K562 (cell line): ENCODE data around the gene WBP2NL. TPM values are rescaled to one million over a fixed set of nuclear protein-coding genes. Genes with fewer than 3 reads are reported as not detected.

Experiments used
- ATAC-seq: fragments of 200-7000 bp; cut with Tn5 transposase; 3 replicates; pipeline ENCODE4 v1.9.1; 2020; ENCODE audit warnings: moderate library complexity
- BruUV-seq: library from RNA; stranded (reverse); fragments of 400-500 nt; replicated peaks from 2 replicates; lab custom pipeline; 2021; lab: Mats Ljungman, UMichigan
- CTCF ChIA-PET: fragments of 300-600 bp; formaldehyde crosslinking; extraction: SDS; loops from one replicate; lab custom pipeline; 2021; ENCODE audit warnings: low intra/inter-chr PET ratio; lab: Yijun Ruan, JAX
- POLR2A ChIA-PET: fragments of 300-600, 350-650 bp; sonication (Branson Sonifier 250); formaldehyde crosslinking; extraction: SDS; loops from one replicate; lab custom pipeline; 2021; ENCODE audit warnings: antibody characterized with exemption, inconsistent platforms; lab: Yijun Ruan, JAX
- DNase-seq, 4 experiments: peaks; one replicate each; pipeline versions ENCODE4 v3.0.0 to v3.0.0-alpha.2; 2011 to 2018; ENCODE audit warnings: low spot score in 3 of 4, mixed read lengths in 3 of 4; ENCODE audit errors: extremely low read depth in 1 of 4
- FAIRE-seq: peaks from 2 replicates; lab custom pipeline; 2011; peaks lifted over from hg19 to GRCh38; lab: Jason Lieb, UNC
- H2AFZ ChIP-seq: 2 replicates; pipeline ENCODE4 v1.6.0; 2011; ENCODE audit warnings: low read depth, low read length, control low read depth, inconsistent platforms
- H3K27ac ChIP-seq: fragments of 200-600 bp; 3 replicates; pipeline ENCODE4 v1.8.0; 2011; ENCODE audit warnings: low read depth, mild to moderate bottlenecking, control low read depth, inconsistent platforms, low read length, moderate library complexity, mixed read lengths; ENCODE audit errors: extremely low read depth
- H3K27me3 ChIP-seq, 2 experiments: fragments of 300-600 bp in 1 of 2; 2 replicates in 1 of 2; 3 replicates in 1 of 2; pipeline versions ENCODE4 v1.6.0 to v1.8.0; 2011; ENCODE audit warnings: inconsistent platforms in 2 of 2, low read length in 2 of 2, mild to moderate bottlenecking in 1 of 2, mixed read lengths in 1 of 2, moderate library complexity in 1 of 2; ENCODE audit not compliant: control insufficient read depth in 2 of 2, insufficient read depth in 2 of 2
- H3K36me3 ChIP-seq: fragments of 300-600 bp; 3 replicates; pipeline ENCODE4 v1.8.0; 2011; ENCODE audit warnings: mild to moderate bottlenecking, low read length, inconsistent platforms; ENCODE audit not compliant: control insufficient read depth, insufficient read depth
- H3K4me1 ChIP-seq, 2 experiments: fragments of 200-600 bp in 1 of 2; replicated peaks in 1 of 2; 2 replicates in 1 of 2; 3 replicates in 1 of 2; pipeline versions ENCODE4 v1.5.1 to v1.8.0; 2011; ENCODE audit warnings: inconsistent platforms in 2 of 2, low read length in 2 of 2, mild to moderate bottlenecking in 1 of 2, mixed read lengths in 1 of 2, moderate library complexity in 1 of 2; ENCODE audit not compliant: control insufficient read depth in 2 of 2, insufficient read depth in 2 of 2
- H3K4me2 ChIP-seq: 2 replicates; pipeline ENCODE4 v1.6.1; 2011; ENCODE audit warnings: low read length, control low read depth, inconsistent platforms, mixed read lengths; ENCODE audit not compliant: insufficient read depth
- H3K4me3 ChIP-seq: fragments of 200-600 bp; sonication (generic), shearing (Covaris generic); 2 replicates; pipeline ENCODE4 v1.5.1; 2016; ENCODE audit warnings: control low read depth, inconsistent platforms
- H3K79me2 ChIP-seq: fragments of 200-600 bp; 3 replicates; pipeline ENCODE4 v1.8.0; 2011; ENCODE audit warnings: low read length, inconsistent platforms; ENCODE audit not compliant: control insufficient read depth, insufficient read depth
- H3K9ac ChIP-seq, 2 experiments: 2 replicates each; pipeline versions ENCODE4 v1.6.0 to v1.6.1; 2011; ENCODE audit warnings: low read depth in 2 of 2, low read length in 2 of 2, control low read depth in 1 of 2, inconsistent platforms in 1 of 2, mild to moderate bottlenecking in 1 of 2, mixed read lengths in 1 of 2; ENCODE audit not compliant: insufficient read depth in 1 of 2
- H3K9me1 ChIP-seq: one replicate; pipeline ENCODE4 v1.6.0; 2011; ENCODE audit warnings: inconsistent platforms, mild to moderate bottlenecking, low read length, moderate library complexity; ENCODE audit not compliant: control insufficient read depth, insufficient read depth
- H3K9me3 ChIP-seq: replicated peaks from 2 replicates; pipeline ENCODE4 v1.5.1; 2011; ENCODE audit warnings: low read depth, low read length, inconsistent platforms; ENCODE audit not compliant: control insufficient read depth, insufficient read depth
- H4K20me1 ChIP-seq: replicated peaks from 2 replicates; pipeline ENCODE4 v1.6.1; 2011; ENCODE audit warnings: low read length, inconsistent platforms, mixed read lengths; ENCODE audit not compliant: control insufficient read depth, insufficient read depth
- SAP30 ChIP-seq: fragments of 200-600 bp; sonication (generic); IDR thresholded peaks from 2 replicates; pipeline ENCODE4 v1.6.1; 2012; ENCODE audit warnings: borderline replicate concordance, low read depth, mild to moderate bottlenecking, moderate library complexity, low read length, control low read depth, inconsistent platforms; ENCODE audit not compliant: insufficient read depth, poor library complexity, severe bottlenecking
- ZNF3 ChIP-seq: fragments of 250-450 bp; sonication (Bioruptor Pico); IDR thresholded peaks from 2 replicates; pipeline ENCODE4 v1.5.0; 2021; ENCODE audit warnings: mild to moderate bottlenecking, moderate library complexity
- WGBS: fragments of 100-300 bp; shearing (Covaris generic); methylation state at CpG from one replicate; pipeline ENCODE4 v1.1.6; 2016; ENCODE audit warnings: low coverage, mixed read lengths; ENCODE audit not compliant: insufficient coverage; ENCODE audit errors: missing lambda C conversion rate; 5-methylcytosine and 5-hydroxymethylcytosine counted together
- in situ Hi-C: fragments of 300-500 bp; cut with MboI; formaldehyde crosslinking; loops from 4 replicates; pipeline ENCODE4 v1.15.0; 2018; ENCODE audit warnings: inconsistent platforms, mixed read lengths
- intact Hi-C: fragments of 100-400 bp; cut with micrococcal nuclease; formaldehyde crosslinking; loops from 2 replicates; pipeline ENCODE4 v1.14.2; 2022
- polyA plus RNA-seq, 8 experiments: library from polyadenylated mRNA; depleted of rRNA in 4 of 8; stranded (reverse) in 5 of 8; unstranded in 3 of 8; fragments of >200 nt; fragmentation: Nextera tagmentation in 2 of 8; fragmentation: Illumina TruSeq in 1 of 8; extraction: Ambion mirVana in 2 of 8; extraction: Trizol in 1 of 8; gene quantifications; 2 replicates each; pipeline versions ENCODE4 v1.2.1 to v1.2.3, GENCODE V29; 2011 to 2014; ENCODE audit warnings: inconsistent platforms in 1 of 8, missing spikeins in 1 of 8
- total RNA-seq, 7 experiments: library from RNA; depleted of rRNA in 6 of 7; stranded (reverse); fragments of >200 nt in 6 of 7; fragmentation: Illumina TruSeq in 2 of 7; extraction: Trizol in 2 of 7; gene quantifications; 2 replicates each; pipeline versions ENCODE4 v1.2.1 to v1.2.3, GENCODE V29; 2011 to 2021; ENCODE audit warnings: low replicate concordance in 1 of 7
- TF ChIP-seq, protein P1 (sequence below): fragments of 200-800 bp; sonication (Bioruptor generic); IDR thresholded peaks from 2 replicates; pipeline ENCODE4 v1.6.1; 2016; ENCODE audit warnings: missing genetic modification characterization, missing compliant biosample characterization

WBP2NL gene
- total and polyA plus RNA-seq, 9 of the 15 experiments (the other 6 are each of a cell fraction or from before 2014, with no cell fraction given) = not detected

DNA sequence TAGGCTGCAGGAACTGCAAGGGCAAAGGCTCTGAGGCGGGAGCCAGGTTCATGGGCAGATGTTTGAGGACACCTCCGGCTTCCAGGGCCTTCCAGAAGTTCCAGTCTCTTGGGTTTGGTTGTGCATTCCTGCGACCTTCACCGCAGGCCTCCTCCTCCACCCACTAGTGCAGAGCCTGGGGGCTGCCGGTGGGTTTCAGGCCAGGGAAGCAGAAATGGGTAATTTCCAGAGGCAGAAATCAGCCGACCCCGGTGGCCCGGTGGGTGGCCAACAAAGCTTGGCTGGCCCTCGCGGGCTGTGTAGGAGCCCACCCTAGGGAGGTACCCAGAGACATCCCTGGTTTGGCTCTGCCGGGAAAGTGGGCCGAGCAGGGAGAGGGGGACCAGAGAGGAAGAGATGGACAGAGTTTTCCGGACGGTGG, 75.0 kb downstream of the WBP2NL start:
- Histone ChIP-seq H3K27ac (no peak overlapping the region), H3K79me2 (peaks cover 19% of the 10 kb centered on the region), H2AFZ (no peak overlapping the region), H3K4me3 (no peak overlapping the region), H3K9me1 (peaks cover 2% of the 10 kb centered on the region), H3K27me3 (no peaks in the 10 kb centered on the region), H3K4me2 (no peak overlapping the region), H3K9me3 (no peaks in the 10 kb centered on the region), H3K9ac (no peak overlapping the region), H4K20me1 (no peaks in the 10 kb centered on the region), H3K4me1 (peaks cover 24 to 46% of the 10 kb centered on the region in 2 experiments), H3K36me3 (no peaks in the 10 kb centered on the region)
- intact Hi-C loops (loop anchor here (10.0 kb wide), 1 partner anchor 109 kb away; the partner anchor contains the start of gene SEPTIN3), in situ Hi-C loops (no loop called here)
- FAIRE-seq = no peak
- TF ChIP-seq SAP30 (no peak), ZNF3 (CRISPR knock-in tag) (no peak)
- TF ChIP-seq, protein P1, sequence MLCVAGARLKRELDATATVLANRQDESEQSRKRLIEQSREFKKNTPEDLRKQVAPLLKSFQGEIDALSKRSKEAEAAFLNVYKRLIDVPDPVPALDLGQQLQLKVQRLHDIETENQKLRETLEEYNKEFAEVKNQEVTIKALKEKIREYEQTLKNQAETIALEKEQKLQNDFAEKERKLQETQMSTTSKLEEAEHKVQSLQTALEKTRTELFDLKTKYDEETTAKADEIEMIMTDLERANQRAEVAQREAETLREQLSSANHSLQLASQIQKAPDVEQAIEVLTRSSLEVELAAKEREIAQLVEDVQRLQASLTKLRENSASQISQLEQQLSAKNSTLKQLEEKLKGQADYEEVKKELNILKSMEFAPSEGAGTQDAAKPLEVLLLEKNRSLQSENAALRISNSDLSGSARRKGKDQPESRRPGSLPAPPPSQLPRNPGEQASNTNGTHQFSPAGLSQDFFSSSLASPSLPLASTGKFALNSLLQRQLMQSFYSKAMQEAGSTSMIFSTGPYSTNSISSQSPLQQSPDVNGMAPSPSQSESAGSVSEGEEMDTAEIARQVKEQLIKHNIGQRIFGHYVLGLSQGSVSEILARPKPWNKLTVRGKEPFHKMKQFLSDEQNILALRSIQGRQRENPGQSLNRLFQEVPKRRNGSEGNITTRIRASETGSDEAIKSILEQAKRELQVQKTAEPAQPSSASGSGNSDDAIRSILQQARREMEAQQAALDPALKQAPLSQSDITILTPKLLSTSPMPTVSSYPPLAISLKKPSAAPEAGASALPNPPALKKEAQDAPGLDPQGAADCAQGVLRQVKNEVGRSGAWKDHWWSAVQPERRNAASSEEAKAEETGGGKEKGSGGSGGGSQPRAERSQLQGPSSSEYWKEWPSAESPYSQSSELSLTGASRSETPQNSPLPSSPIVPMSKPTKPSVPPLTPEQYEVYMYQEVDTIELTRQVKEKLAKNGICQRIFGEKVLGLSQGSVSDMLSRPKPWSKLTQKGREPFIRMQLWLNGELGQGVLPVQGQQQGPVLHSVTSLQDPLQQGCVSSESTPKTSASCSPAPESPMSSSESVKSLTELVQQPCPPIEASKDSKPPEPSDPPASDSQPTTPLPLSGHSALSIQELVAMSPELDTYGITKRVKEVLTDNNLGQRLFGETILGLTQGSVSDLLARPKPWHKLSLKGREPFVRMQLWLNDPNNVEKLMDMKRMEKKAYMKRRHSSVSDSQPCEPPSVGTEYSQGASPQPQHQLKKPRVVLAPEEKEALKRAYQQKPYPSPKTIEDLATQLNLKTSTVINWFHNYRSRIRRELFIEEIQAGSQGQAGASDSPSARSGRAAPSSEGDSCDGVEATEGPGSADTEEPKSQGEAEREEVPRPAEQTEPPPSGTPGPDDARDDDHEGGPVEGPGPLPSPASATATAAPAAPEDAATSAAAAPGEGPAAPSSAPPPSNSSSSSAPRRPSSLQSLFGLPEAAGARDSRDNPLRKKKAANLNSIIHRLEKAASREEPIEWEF (CRISPR knock-in tag) = no peak
- BruUV-seq = no TSS peak
- DNase-seq = no peak
- POLR2A ChIA-PET = interaction anchor here (0.6 kb wide), 1 partner anchor 330 kb away, joined by 4 read pairs; no protein-coding TSS in a partner anchor
- CTCF ChIA-PET = no interaction called here
- ATAC-seq = no peak
- WGBS = 88% methylated on average over 6 of the region's 14 CpGs
